Epithelial cell of esophagus (primary cell): Measurements from ENCODE around the gene SPIRE1.
"Not testable (repeated sequence)": the region's sequence is repeated elsewhere in the genome, so short reads cannot be mapped to it uniquely, and the experiment has no call there.

ENCODE experiments used
- DNase-seq: peaks from one replicate; pipeline ENCODE4 v3.0.0; 2010; ENCODE audit warnings: low read depth
- H3K4me3 ChIP-seq: 2 replicates; pipeline ENCODE4 v1.5.1; 2011; ENCODE audit warnings: mild to moderate bottlenecking, low read length, control low read depth
- TF ChIP-seq, protein P1 (sequence below): IDR thresholded peaks from 2 replicates; pipeline ENCODE4 v1.5.1; 2011; ENCODE audit warnings: low read depth, mild to moderate bottlenecking, low read length, control low read depth, inconsistent platforms; ENCODE audit not compliant: insufficient read depth; ENCODE audit errors: missing control alignments

The SPIRE1 gene

DNA sequence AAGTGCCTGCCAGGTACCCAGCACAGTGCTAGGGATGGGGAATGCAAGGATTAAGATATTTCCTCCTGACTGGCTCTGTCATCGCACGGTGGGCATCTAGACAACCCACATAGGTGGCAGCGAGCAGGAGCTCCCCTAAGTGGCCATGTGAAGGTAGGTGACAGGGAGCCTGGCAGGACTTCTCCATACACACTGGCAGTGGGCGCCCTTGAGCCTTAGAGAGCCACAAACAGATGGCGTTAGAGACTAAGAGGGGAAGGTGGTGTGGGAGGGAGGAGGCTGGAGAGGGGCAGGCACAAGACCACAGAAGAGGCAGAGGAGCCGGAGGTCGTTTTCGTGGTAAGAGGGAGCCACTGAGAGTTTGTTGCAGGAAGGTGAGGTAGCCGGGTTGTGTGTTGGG is 235.0 kb downstream of the SPIRE1 start:
- DNase-seq, result no peak
- no peak overlapping the region for H3K4me3 ChIP-seq
- TF ChIP-seq, protein P1, sequence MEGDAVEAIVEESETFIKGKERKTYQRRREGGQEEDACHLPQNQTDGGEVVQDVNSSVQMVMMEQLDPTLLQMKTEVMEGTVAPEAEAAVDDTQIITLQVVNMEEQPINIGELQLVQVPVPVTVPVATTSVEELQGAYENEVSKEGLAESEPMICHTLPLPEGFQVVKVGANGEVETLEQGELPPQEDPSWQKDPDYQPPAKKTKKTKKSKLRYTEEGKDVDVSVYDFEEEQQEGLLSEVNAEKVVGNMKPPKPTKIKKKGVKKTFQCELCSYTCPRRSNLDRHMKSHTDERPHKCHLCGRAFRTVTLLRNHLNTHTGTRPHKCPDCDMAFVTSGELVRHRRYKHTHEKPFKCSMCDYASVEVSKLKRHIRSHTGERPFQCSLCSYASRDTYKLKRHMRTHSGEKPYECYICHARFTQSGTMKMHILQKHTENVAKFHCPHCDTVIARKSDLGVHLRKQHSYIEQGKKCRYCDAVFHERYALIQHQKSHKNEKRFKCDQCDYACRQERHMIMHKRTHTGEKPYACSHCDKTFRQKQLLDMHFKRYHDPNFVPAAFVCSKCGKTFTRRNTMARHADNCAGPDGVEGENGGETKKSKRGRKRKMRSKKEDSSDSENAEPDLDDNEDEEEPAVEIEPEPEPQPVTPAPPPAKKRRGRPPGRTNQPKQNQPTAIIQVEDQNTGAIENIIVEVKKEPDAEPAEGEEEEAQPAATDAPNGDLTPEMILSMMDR, result peak; percentile 19

GRCh38 chr18:12421732-12422131 is 236.2 kb downstream of the SPIRE1 start:
- no peak for DNase-seq
- TF ChIP-seq, protein P1, result no peak
- no peak overlapping the region for H3K4me3 ChIP-seq

GRCh38 chr18:12420821-12421421 is 237.0 kb downstream of the SPIRE1 start:
- TF ChIP-seq, protein P1, result no peak
- no peak overlapping the region for H3K4me3 ChIP-seq
- no peak for DNase-seq

GRCh38 chr18:12417687-12418086 is 240.2 kb downstream of the SPIRE1 start:
- H3K4me3 ChIP-seq, result no peak overlapping the region
- TF ChIP-seq, protein P1, result no peak
- no peak for DNase-seq

DNA sequence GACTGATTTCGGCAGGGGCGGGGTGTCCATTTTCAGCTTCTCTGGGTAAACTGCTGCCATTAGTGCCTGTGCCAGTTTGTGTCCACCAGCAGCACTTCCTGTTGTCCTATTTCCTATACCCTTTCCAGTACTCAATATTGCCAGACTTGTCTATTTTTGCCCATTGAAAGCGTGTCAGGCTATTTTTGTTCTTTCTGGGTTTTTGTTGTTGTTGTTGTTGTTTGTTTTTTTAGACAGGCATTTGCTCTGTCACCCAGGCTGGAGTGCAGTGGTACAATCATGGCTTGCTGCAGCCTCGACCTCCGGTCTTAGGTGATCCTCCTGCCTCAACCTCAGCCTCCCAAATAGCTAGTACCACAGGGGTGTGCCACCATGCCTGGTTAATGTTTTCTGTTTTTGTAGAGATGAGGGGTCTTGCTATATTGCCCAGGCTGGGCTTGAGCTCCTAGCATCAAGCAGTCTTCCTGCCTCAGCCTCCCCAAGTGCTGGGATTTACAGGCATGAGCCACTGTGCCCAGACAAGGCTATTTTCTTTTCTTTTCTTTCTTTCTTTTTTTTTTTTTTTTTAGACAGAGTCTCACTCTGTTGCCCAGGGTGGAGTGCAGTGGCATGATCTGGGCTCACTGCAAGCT is 241.7 kb downstream of the SPIRE1 start:
- H3K4me3 ChIP-seq, result no peak overlapping the region
- no peak for DNase-seq
- TF ChIP-seq, protein P1, result no peak

DNA sequence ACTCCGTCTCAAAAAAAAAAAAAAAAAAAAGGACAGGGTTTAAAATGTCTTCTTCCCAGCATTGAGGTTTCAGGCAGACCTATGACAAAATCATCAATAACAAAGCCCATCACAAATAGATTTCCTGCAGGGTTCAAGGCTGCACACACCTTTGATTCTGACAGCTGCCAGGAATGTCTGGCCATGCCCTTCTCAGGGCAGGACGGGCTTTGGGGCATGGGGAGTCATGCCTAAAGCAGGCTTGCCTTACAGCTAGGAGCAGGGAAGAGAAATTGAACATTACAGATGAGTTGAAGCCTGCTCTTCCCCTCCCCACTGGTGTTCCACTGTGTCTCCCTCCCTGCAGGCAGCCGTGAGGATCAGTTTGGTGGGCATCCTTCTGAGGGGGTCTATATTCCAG is 246.5 kb downstream of the SPIRE1 start:
- no peak for DNase-seq
- TF ChIP-seq, protein P1, result no peak

GRCh38 chr18:12410747-12411146 is 247.2 kb downstream of the SPIRE1 start:
- H3K4me3 ChIP-seq, DNase-seq: not testable (repeated sequence)

More for the DNA sequence above, 246.5 kb downstream of the SPIRE1 start:
- H3K4me3 ChIP-seq, result no peak overlapping the region
